GM19455 (cell line): ENCODE results near the gene TCOF1.

Experiments
- ATAC-seq: cut with Tn5 transposase; IDR thresholded peaks from one replicate; pipeline ENCODE4 v1.9.1; 2021; ENCODE audit not compliant: unreplicated experiment

The TCOF1 gene

DNA sequence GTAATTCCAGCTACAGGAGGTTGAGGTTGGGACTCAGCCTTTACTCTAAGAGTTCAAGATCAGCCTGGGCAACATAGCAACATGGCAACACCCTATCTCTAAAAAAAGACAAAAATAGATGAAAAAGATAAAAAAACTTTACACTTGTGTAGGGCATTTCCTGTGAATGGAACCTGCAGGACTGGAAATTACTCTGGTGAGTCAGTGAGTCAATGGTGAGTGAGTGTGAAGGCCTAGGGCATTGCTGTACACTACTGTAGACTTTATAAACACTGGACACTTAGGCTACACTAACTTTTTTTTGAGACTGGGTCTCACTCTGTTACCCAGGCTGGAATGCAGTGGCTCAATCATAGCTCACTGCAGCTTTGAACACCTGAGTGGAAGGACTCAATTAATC, 35.3 kb upstream of the TCOF1 start:
- ATAC-seq = no peak

DNA sequence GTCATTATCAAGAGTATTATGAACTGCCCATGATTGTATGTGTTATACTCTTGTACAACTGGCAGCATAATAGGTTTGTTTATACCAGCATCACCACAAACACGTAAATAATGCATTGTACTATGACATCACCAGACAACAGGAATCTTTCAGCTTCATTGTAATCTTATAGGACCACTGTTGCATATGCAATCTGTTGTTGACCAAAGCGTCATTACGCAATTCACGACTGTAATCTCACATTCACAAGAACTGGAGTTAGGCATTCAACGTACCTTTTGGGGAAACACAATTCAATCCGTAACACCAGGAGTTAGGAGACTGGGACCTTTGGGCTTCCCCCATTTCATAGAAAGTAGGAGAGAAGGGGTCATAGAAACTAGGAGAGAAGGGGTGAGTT, 34.4 kb upstream of the TCOF1 start:
- no peak for ATAC-seq

DNA sequence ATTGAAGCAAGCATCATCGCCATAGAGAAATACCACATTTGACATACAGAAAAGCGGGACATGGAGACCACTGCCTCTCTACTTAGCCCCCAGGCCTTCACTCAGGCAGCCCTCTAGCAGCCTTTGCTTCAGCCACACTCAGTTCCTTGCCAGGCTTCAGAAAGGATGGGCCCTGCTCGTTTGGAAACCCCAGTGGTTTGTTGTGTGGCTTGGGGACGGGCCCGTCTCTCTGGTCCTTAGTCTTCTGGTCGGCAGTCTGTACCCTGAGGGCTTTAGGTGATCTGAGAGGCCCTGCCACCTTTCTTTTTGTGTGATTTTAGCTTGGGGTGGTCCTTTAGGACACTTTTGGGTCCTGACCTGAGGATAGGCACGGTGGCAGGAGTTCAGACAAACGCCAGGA, 33.7 kb upstream of the TCOF1 start:
- ATAC-seq = no peak

DNA sequence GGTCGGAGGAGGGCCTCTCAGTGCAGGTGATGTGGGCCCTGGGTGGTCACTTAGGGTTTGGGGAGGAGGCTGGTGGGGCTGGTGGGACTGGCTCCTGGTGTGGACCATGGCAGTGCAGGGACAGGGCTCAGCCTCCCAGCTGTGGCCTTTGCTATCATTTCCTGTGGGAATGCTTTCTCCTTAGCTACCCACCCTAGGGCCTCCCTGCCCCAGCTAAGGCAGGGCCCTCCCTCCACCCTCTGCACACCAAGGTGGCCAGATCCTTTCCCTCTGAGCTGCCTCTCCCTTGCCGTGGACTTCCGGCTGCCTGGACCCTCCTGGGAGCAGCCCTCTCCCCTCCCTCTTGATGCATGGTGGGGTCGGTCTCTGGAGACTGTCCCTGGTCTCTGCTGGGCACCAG, 32.1 kb upstream of the TCOF1 start:
- no peak for ATAC-seq

DNA sequence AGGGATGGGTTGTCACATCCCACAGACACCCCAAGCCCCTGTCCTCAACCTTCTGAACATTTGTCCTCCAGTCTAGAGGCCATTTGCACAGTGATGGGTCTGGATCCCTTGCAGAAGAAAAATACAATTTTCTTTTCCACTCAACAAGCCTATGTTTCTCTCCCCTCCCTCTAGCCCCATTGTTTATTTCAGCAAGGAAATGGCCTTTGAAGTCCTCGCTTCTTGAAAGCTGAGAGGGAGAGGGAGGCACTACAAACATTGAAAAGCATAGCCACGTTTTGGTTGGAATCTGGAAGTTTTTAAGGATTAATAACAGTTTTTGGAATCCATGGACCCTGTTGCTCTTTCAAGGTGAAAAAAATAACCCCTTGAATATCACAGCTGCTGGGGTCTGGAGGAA, 30.8 kb upstream of the TCOF1 start:
- no peak for ATAC-seq

DNA sequence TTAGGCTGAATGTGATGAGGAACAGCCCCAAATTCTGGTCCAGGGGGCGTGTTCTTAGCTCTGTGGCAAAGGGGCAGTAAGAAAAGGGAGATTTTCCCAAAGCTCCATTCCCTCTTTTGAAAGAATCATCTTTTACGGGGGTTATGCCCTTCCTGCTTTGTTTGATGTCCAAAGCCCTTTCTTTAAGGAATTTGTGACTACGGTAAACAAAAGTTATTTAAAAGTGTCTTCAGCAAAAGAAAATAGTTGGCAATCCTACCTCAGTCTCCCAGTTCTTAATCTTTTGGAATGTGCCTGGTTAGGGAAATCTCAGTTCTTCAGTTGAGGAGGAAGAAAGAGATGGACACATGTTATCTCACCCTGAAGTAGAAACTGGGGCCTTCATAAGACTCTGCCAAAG, 30.4 kb upstream of the TCOF1 start:
- ATAC-seq = no peak

DNA sequence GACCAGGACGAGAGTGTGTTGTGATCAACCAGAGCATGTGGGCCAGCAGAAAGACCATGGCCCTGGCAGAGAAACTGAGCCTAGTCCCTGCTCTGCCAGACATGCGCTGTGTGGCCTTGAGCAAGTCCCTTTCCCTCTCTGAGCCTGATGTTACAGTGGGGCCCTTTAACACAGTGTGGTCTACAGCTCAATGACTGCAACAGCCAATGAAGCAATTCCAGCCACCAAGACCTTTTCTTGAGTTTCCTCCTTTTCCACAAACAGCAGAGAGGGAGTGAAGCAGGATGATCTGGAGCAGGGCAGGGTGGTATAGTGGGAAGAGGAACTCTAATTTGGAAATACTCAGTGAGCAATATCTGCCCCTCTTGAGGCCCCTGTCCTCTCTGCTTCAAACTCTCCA, 29.0 kb upstream of the TCOF1 start:
- ATAC-seq = no peak

DNA sequence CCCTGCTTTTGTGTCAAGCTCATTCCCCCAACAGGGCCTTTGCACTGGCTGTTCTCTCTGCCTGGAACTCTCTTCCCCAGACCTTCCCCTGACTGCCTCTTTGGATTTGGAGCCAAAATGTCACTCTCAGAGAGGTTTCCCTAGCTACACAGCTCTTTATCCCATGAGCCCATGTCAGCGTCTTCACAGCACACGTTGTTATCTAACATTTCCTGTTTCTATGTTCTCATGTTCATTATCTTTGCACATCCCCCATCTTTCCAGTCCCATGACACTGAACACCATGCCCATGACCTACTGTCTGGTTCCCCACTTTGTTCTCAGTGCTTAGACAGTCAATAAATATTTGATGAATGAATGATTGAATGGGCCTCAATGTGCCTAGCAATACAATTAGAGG, 28.5 kb upstream of the TCOF1 start:
- no peak for ATAC-seq

DNA sequence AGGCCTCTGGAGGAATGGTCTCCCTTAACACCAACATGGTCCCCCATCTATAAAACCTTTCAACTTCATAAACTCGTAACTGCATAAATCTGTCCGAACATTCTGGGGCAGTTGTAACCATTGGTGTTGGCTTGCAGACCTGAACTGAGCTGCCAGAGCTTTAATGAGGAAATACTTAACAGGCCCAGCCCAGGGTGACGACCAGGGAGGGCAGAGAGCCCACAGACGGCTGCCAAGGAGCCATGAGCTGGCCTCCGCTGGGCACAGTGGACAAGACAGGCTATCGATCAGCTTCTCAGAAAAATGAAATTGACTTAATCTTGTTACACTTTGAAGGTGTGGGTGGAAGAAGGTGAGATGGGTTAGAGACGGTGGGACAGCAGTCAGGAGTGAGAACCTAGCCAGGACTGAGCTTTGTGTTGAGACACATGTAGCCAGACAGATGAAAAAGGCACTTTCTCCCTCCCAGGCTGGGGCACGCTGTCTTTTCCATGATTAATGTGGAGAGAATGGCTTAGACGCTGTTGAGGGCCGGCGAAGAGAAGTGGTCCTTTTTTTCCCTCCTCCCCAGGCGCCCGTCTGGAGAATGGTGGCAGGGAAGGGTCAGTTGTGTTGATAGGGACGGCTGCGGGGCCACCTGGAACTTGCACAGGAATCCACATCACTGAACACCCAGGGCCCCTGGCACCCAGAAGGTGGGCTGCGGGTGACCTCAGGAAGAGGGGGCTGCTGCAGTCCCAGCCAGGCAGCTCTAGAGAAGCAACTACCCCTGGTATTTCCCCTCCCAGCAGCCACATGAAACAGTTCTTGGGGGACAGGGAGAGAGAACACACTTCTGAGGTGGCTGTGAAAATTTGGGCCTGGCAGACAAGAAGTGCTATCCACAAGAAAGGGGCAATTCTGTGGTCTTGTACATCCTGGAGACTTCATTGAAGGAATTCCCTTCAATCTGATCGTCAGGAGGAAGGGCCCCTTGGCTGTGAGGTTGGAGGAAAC, 27.3 kb upstream of the TCOF1 start:
- ATAC-seq = no peak

DNA sequence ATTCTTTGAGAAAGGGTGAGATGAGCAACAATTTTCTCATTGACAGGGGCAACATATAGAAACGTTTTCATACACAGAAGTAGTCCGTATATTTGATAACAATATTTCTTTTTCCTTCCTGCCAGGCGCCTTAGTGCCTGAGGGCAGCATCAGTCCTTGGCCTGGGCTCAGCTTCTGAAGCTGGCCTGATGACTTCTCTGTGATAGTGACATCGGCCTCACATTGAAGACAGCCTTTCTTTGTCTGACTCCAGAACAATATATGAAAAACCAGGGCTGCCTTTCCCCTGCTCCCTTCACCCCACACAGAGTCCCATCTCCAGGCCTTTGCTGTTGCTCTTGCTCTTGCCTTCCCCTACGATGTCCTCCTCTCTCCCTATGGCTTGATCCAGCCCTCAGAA, 24.1 kb upstream of the TCOF1 start:
- ATAC-seq = no peak

DNA sequence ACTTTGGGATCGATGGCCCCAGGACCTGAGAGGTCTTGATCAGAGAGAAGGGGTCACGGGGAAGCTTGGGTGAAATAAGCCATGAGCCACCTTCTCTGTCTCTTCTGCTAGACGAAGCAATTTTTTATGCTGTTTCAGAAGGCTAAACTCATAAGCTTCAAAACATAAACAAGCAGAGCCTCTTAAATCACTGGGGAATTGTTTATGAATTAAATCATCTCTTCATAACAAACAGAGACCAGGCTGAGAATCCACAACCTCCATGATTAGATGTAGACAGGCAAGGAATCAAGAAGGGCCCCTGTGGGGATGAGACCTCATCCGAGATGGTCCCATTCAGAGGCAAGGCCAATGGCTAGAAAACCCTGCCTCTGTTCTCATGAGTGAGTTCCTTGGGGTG, 21.7 kb upstream of the TCOF1 start:
- no peak for ATAC-seq

DNA sequence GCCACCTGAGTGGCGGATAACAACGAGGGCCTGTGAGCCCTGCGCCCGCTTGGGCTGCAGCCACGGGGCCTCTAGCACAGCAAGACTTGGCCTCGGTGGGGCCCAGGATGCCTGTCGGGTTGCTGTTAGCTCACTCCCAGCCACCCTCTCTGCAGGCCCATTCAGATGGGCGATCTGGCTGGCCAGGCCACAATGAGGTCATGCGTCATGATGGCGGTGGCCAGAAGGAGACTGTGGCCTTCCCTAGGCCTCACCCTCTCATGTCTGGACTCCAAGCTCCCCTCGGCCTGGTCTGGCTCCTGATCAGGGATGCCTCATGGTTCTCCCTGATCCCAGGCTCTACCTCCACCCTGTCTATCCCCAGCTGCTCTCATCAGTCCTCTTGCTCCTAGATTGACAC, 19.0 kb upstream of the TCOF1 start:
- ATAC-seq = no peak

DNA sequence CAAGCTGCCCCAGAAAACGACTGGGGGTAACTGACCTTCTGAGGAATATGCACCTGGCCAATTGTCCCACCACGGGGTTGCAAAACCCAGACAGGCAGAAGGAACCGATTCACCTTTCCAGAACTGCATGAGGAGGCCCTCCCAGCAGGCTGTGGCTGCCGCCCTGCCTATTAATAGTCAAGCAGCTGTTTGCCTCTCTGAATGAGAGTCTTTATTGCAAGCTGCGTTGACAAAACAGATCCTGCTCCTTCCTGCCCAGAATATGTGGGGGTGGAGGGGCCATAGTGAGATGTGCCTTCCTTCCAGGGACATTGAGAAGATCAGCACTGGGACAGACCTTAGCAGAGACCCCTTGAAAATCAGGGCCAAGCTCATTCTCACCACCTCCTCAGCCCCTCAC, 18.3 kb upstream of the TCOF1 start:
- ATAC-seq = no peak

DNA sequence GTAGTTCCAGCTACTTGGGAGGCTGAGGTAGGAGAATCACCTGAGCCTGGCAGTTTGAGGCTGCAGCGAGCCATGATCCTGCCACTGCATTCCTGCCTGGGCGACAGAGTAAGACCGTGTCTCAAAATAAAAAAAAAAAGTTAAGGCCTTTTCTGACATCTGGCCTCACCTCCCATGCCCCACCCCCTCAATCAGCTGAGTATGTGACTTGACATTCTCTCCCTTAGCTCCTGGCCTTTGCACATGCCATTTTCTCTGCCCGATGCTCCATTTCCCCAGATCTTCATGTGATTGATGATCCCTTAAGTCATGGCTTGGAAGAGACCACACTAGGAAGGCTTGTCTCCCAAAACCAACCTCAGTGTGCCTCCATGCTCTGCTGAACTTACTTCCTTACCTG, 17.7 kb upstream of the TCOF1 start:
- ATAC-seq = no peak

DNA sequence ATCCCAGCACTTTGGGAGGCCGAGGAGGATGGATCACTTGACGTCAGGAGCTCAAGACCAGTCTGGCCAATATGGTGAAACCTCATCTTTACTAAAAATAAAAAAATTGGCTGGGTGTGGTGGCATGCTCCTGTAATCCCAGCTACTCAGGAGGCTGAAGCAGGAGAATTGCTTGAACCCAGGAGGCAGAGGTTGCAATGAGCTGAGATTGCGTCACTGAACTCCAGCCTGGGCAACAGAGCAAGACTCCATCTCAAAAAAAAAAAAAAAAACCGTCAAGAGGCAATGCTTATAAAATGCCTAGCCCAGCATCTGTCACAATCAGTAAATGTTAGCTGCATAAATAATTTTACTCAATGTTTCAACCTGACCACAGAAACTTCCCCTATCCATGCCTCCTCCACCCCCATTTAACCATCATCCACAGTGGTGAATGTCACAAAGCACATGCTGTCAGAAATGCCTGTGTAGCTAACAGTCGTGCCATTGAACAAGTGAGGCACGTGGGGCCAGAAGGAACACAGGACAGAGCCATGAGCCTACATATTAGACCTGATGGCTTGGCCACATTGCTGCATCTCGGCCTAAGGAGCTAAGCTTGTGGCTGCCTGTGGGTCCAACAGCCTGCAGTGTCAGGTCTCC, 16.8 kb upstream of the TCOF1 start:
- no peak for ATAC-seq

DNA sequence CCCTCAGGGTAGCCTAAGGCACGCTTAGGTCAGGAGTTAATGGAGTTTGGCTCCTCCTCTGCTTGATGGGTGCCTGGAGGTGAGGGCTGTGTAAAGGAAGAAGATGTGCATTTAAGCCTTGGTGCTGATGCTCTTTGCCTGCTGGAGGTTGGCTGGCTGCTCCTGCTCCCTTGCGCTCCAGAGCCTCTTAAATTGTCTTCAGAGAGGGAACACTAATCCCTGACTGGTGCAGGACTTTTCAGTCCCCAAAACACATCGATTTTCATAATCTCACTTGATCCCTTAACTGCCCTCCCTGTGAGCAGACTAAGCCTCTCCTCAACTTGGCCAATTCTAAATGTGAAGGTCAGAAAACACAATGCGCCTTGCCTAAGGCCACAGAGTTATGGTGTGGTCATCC, 16.2 kb upstream of the TCOF1 start:
- no peak for ATAC-seq

DNA sequence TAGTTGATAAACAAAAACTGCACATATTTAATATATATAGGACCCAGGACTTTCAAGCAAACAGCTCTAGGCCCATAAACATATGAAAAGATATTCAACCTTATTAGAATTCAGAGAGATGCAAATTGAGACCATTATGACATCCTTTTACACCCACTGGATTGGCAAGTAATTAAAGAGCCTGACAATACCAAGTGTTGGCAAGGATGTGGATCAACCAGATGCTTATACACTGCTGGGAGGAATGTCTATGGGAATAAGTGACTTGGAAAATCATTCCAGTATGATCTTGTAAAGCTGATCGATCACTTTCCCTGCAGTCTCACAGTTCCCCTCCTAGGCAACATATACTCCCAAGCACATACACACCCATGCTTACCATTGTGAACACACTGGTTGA, 15.5 kb upstream of the TCOF1 start:
- ATAC-seq = no peak

DNA sequence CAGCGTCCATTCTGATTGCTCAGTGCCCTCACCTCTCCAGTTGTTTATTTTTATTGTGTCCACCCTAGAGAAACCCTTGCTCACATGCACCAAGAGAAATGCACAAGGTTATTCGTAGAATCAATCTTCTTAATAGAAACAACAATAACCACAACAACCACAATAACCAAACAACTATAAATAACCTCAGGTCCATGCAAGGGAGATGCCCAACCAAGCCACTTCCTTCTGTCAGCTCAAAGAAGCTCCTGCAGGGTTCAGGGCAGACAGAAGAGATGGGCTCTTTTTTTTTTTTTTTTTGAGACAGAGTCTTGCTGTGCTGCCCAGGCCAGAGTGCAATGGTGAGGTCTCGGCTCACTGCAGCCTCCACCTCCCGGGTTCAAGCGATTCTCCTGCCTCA, 14.9 kb upstream of the TCOF1 start:
- no peak for ATAC-seq

DNA sequence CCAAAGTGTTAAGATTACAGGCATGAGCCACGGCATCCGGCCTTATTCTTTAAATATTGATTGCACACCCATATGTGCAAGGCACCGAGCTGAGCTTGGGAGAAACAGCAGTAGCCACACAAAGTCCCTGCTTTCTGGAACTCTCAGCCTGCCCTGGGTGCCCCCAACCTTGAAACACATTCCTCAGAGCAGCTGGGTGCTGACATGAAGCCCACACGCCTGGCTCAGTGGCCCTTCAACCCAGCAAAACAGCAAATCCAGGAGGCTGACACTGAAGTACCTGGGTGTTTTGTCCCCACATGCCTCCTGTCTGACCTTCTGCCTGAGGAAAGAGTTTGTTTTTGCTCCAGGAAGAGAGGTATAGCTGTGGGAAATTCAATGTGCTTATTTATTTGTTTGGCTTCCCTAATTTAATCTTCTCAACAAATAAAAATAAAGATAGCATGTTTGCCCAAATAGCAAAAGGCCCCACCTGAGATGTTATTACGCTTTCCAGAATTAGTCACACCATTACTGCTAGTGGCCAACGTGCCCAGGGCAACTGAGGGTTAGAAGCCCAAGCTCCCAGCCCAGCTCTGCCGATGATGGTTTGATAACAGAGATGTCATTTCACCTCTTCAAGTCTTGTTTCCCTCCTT, 13.4 kb upstream of the TCOF1 start:
- ATAC-seq = no peak

DNA sequence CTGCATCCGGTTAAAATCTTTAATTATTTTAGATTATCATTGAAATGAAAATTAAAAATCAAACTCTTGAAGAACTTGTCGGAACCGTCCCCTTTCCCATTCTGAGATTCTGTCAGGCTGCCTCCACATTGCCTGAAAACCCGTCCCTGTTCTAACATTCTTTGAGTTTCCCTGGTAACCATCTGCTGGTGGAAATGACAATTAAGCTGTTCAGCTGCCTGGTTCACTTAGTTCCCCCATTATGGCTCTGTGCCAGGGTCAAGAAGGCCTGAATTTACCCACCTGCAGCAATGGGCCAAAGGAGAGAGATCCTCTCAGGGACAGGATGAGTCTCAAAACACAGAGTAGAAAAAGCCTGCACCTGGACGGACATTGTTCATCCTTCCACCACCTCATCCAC, 11.8 kb upstream of the TCOF1 start:
- no peak for ATAC-seq

DNA sequence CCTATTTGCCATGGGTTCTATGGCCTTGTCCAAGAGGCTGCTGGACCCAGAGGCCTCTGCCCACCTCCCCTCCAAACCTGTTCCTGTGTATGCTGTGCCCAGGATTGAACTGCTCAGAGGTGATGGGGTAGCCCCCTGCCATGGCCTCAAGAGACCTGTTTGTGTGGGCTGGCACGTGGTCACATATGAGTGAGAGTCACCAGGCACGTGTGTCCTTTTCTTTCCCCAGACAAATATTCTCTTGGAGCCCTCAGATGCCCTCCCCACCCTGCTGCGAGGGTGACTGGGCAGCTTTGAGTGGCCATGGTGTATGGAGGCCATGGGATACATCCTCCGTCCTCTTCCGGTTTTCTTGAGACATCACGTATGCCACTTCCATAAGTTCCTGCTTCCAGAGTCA, 10.9 kb upstream of the TCOF1 start:
- no peak for ATAC-seq

DNA sequence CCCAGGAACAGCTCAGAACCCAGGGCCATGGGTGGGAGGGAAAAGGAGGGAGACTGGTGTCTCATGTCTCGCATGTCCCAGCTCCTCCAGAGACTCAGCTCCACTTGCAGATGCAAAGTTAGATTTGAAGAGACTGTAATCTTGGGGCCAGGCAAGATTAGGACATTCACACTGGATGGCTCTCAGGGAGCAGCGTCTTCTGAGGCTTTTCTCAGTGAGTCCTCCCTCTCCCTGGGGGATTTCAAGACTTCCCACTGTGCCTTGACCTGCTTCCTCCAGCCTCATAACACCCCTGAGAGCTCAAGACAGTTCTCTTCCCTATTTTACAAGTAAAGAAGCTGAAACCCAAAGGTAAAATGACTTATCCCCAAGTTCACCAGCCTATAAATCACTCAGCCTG, 10.5 kb upstream of the TCOF1 start:
- no peak for ATAC-seq
